ENCODE data around the gene DLGAP4. TPM values are rescaled to one million over a fixed set of nuclear protein-coding genes. Genes with fewer than 3 reads are reported as not detected.

DLGAP4 gene
- total and polyA plus RNA-seq, 2 of the 13 experiments (the other 11 are each of a cell fraction or from before 2014, with no cell fraction given) = 15.2 to 26.7 TPM

DNA sequence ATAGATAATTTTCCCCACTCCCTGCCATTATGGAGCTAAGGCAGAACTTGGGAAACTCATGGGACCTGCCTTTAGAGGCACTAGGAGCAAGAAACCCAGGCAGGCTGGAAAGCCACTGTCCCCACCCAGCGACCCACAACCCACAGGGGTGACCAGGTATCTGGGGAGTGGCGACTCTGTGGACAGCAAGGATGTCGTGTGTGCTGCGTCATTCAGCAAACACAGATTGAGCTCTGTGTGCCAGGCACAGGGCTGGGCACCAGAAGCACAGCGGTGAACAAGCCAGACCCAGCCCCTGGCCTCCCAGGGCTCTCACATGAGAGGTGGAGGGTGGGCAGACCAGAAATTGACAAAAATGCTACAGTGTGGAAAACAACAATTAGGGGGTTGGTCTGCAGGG is 27.7 kb downstream of the DLGAP4 start:
- TF ChIP-seq, protein P1, sequence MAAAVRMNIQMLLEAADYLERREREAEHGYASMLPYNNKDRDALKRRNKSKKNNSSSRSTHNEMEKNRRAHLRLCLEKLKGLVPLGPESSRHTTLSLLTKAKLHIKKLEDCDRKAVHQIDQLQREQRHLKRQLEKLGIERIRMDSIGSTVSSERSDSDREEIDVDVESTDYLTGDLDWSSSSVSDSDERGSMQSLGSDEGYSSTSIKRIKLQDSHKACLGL (CRISPR knock-in tag; IDR thresholded peaks at IDR 0.05) = no peak
- TF ChIP-seq ZNF776 (CRISPR knock-in tag; IDR thresholded peaks at IDR 0.05) = 0 out of 2 replicates have a peak, but pooled peaks have one; percentile 32
- Histone ChIP-seq H3K27me3 (ENCODE audit: control insufficient read depth in 1 of 2, insufficient read depth in 2 of 2, low read length in 2 of 2) (peaks cover 7 to 70% of the 10 kb centered on the region in 2 experiments; a peak in 4 of 5 replicates), H3K36me3 (replicated peaks in 1 of 2; ENCODE audit: control insufficient read depth in 1 of 2, insufficient read depth in 2 of 2, low read length in 2 of 2) (no peaks in the 10 kb centered on the region), H2AFZ (ENCODE audit: low read length) (no peak overlapping the region), H3K79me2 (ENCODE audit: insufficient read depth, low read length) (no peaks in the 10 kb centered on the region), H3K4me1 (ENCODE audit: insufficient read depth, low read length) (no peaks in the 10 kb centered on the region), H3K4me2 (ENCODE audit: low read depth, low read length) (no peak overlapping the region), H3K4me3 (replicated peaks in 1 of 3; ENCODE audit: insufficient read depth in 1 of 3, low read depth in 2 of 3, low read length in 3 of 3) (no peak overlapping the region), H3K9me3 (ENCODE audit: low read length) (no peaks in the 10 kb centered on the region), H4K20me1 (ENCODE audit: insufficient read depth, low read length) (peaks cover 6% of the 10 kb centered on the region; the same call in 1 of the 2 replicates), H3K27ac (ENCODE audit: extremely low read length, insufficient read depth, low read length) (no peak overlapping the region), H3K9ac (ENCODE audit: insufficient read depth, low read depth, low read length) (no peak overlapping the region)
- CTCF ChIA-PET (ENCODE audit: low intra/inter-chr PET ratio, low total read pairs) = no interaction called here
- intact Hi-C loops (cut with micrococcal nuclease; ENCODE audit: unreplicated experiment) = no loop called here
- DNase-seq (ENCODE audit: low spot score) = no peak
- 46% methylated on average over 5 of the region's 5 CpGs for WGBS (ENCODE audit: low lambda C conversion rate)
- BruUV-seq (replicated peaks) = no TSS peak
- no peak for FAIRE-seq
- in situ Hi-C loops (cut with HindIII; ENCODE audit: extremely low pct_ligation_motif_present, low pct_unique_long_range_greater_than_20kb) = no loop called here
- POLR2A ChIA-PET = no interaction called here
- ATAC-seq = no peak

DNA sequence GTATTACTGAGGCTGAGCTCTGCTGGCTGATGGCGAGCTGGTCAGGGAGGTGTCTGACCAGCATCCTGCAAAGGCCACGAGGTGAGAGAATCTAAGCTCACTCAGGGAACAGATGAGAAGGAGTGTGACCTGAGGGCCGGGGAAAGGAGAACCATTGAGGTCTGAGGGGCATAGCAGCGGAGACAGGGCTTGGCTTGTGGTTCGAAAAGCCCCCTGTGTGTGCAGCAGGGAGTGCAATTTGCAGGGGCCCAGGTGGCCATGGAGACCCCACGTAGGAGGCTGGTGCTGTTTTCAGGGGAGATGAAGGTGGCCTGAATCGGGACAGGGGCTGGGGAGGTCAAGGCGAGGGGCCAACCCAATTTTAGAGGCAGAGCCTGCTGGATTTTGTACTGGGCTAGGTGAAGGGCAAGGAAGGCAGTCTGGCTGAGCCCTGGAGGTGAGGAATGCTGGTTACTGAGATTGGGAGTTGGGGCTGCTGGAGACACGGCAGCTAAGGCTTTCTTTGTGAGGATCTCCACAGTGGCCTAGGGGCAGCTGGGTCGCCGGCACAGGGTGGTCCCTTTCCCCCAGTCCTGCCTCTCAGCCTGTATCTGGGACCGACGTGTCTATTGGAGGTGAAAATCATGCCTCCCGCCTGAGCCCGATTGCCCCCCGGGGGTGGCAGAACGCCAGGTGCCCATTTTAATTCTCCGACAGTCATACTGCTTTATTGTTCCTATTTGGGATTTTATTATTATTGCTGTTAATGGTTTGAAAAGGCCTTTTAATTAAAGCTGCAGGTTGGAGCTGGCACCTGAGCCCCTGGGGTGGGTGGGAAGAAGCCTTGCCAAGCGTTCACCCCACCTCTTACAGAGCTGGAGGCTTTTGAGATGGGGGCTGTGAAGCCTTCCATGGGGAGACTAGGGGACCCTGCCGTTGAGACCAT is 28.4 kb downstream of the DLGAP4 start:
- no peak overlapping the region for H3K4me3 ChIP-seq (replicated peaks in 1 of 3; ENCODE audit: insufficient read depth in 1 of 3, low read depth in 2 of 3, low read length in 3 of 3)
- H3K9ac ChIP-seq (ENCODE audit: insufficient read depth, low read depth, low read length) = no peak overlapping the region
- H3K27me3 ChIP-seq (ENCODE audit: control insufficient read depth in 1 of 2, insufficient read depth in 2 of 2, low read length in 2 of 2) = peaks cover 7 to 71% of the 10 kb centered on the region in 2 experiments; a peak in 4 of 5 replicates
- H3K79me2 ChIP-seq (ENCODE audit: insufficient read depth, low read length) = no peaks in the 10 kb centered on the region
- H4K20me1 ChIP-seq (ENCODE audit: insufficient read depth, low read length) = peaks cover 6% of the 10 kb centered on the region; the same call in 1 of the 2 replicates
- FAIRE-seq = no peak
- no peak overlapping the region for H3K4me2 ChIP-seq (ENCODE audit: low read depth, low read length)
- in situ Hi-C loops (cut with HindIII; ENCODE audit: extremely low pct_ligation_motif_present, low pct_unique_long_range_greater_than_20kb) (no loop called here), intact Hi-C loops (cut with micrococcal nuclease; ENCODE audit: unreplicated experiment) (no loop called here)
- BruUV-seq (replicated peaks) = no TSS peak
- no peaks in the 10 kb centered on the region for H3K9me3 ChIP-seq (ENCODE audit: low read length)
- no peak for DNase-seq (ENCODE audit: low spot score)
- ATAC-seq = no peak
- H3K27ac ChIP-seq (ENCODE audit: extremely low read length, insufficient read depth, low read length) = no peak overlapping the region
- no peaks in the 10 kb centered on the region for H3K36me3 ChIP-seq (replicated peaks in 1 of 2; ENCODE audit: control insufficient read depth in 1 of 2, insufficient read depth in 2 of 2, low read length in 2 of 2)
- H2AFZ ChIP-seq (ENCODE audit: low read length) = no peak overlapping the region
- ChIA-PET POLR2A (no interaction called here), CTCF (ENCODE audit: low intra/inter-chr PET ratio, low total read pairs) (no interaction called here)
- 33% methylated on average over 20 of the region's 20 CpGs for WGBS (ENCODE audit: low lambda C conversion rate)
- no peaks in the 10 kb centered on the region for H3K4me1 ChIP-seq (ENCODE audit: insufficient read depth, low read length)
- TF ChIP-seq AHDC1 (CRISPR knock-in tag; IDR thresholded peaks at IDR 0.05; ENCODE audit: borderline replicate concordance) = no peak
- TF ChIP-seq ZNF552 (CRISPR knock-in tag; IDR thresholded peaks at IDR 0.05; ENCODE audit: borderline replicate concordance) = no peak
- no peak for TF ChIP-seq CHD2 (IDR thresholded peaks at IDR 0.05; ENCODE audit: low read depth, low read length)
- TF ChIP-seq ZNF10 (CRISPR knock-in tag; IDR thresholded peaks at IDR 0.05; ENCODE audit: borderline replicate concordance, low read depth) = no peak
- TF ChIP-seq TSC22D2 (CRISPR knock-in tag; IDR thresholded peaks at IDR 0.05; ENCODE audit: borderline replicate concordance) = no peak
- no peak for TF ChIP-seq FUBP1 (CRISPR knock-in tag; IDR thresholded peaks at IDR 0.05; ENCODE audit: borderline replicate concordance)

Data from HepG2 (cell line).